CD4-positive, CD25-positive, alpha-beta regulatory T cell (primary cell): ENCODE measurements around the gene SLC12A5. TPM values are rescaled to one million over a fixed set of nuclear protein-coding genes. Genes with fewer than 3 reads are reported as not detected.

Experiments
- ATAC-seq, 2 donors: fragments of 150-1000 bp; cut with Tn5 transposase; one replicate each; pipeline ENCODE4 v1.10.0; 2021; ENCODE audit warnings: low read depth in 2 of 2, moderate number of reproducible peaks in 2 of 2, moderate library complexity in 1 of 2
- DNase-seq, 3 donors: peaks; one replicate each; pipeline versions ENCODE4 v3.0.0 to v3.0.0-alpha.2; 2012 to 2022; ENCODE audit warnings: mixed read lengths in 1 of 3
- H3K27ac ChIP-seq: one replicate; pipeline ENCODE4 v1.7.0; 2013; ENCODE audit warnings: mild to moderate bottlenecking, low read length; ENCODE audit not compliant: insufficient read depth, poor library complexity, severe bottlenecking
- H3K27me3 ChIP-seq: one replicate; pipeline ENCODE4 v1.7.0; 2013; ENCODE audit warnings: low read length; ENCODE audit not compliant: control insufficient read depth, insufficient read depth
- H3K36me3 ChIP-seq: one replicate; pipeline ENCODE4 v1.7.0; 2013; ENCODE audit warnings: mild to moderate bottlenecking, low read length, moderate library complexity; ENCODE audit not compliant: control insufficient read depth, insufficient read depth
- H3K4me1 ChIP-seq: 2 replicates; pipeline ENCODE4 v1.7.0; 2013; ENCODE audit warnings: mild to moderate bottlenecking, low read length; ENCODE audit not compliant: insufficient read depth, control insufficient read depth, poor library complexity, severe bottlenecking
- H3K4me3 ChIP-seq: one replicate; pipeline ENCODE4 v1.7.0; 2013; ENCODE audit warnings: low read depth, mild to moderate bottlenecking, low read length, moderate library complexity
- H3K9me3 ChIP-seq, 2 experiments: 1 replicate in 1 of 2; 2 replicates in 1 of 2; pipeline ENCODE4 v1.7.0; 2013; ENCODE audit warnings: low read length in 2 of 2, mild to moderate bottlenecking in 1 of 2, moderate library complexity in 1 of 2; ENCODE audit not compliant: control insufficient read depth in 2 of 2
- H3K27ac Mint-ChIP-seq, 3 donors: one replicate each; pipeline ENCODE4 v1.8.0; 2020 to 2022; ENCODE audit warnings: mild to moderate bottlenecking in 3 of 3, mixed read lengths in 3 of 3, moderate library complexity in 2 of 3
- H3K27me3 Mint-ChIP-seq: one replicate; pipeline ENCODE4 v1.8.0; 2022; ENCODE audit warnings: mild to moderate bottlenecking, mixed read lengths
- H3K36me3 Mint-ChIP-seq: one replicate; pipeline ENCODE4 v1.8.0; 2020; ENCODE audit warnings: mixed read lengths
- H3K4me1 Mint-ChIP-seq, 4 donors: one replicate each; pipeline ENCODE4 v1.8.0; 2020 to 2022; ENCODE audit warnings: mixed read lengths in 4 of 4, mild to moderate bottlenecking in 1 of 4
- H3K4me3 Mint-ChIP-seq, 4 donors: one replicate each; pipeline ENCODE4 v1.8.0; 2020 to 2022; ENCODE audit warnings: mild to moderate bottlenecking in 4 of 4, mixed read lengths in 4 of 4, moderate library complexity in 3 of 4
- H3K9me3 Mint-ChIP-seq, 7 donors: one replicate each; pipeline ENCODE4 v1.8.0; 2020 to 2022; ENCODE audit warnings: mixed read lengths in 7 of 7, mild to moderate bottlenecking in 3 of 7, moderate library complexity in 2 of 7
- polyA plus RNA-seq, 4 donors: library from polyadenylated mRNA; unstranded; fragments of 300-500 nt; fragmentation: Illumina TruSeq; gene quantifications; one replicate each; pipeline ENCODE4 v1.2.3, GENCODE V29; 2021
- total RNA-seq: library from RNA; stranded (reverse); gene quantifications from one replicate; pipeline ENCODE4 v1.2.3, GENCODE V29; 2022

Gene SLC12A5
- total and polyA plus RNA-seq, 5 donors from 2014 or later = not detected

DNA sequence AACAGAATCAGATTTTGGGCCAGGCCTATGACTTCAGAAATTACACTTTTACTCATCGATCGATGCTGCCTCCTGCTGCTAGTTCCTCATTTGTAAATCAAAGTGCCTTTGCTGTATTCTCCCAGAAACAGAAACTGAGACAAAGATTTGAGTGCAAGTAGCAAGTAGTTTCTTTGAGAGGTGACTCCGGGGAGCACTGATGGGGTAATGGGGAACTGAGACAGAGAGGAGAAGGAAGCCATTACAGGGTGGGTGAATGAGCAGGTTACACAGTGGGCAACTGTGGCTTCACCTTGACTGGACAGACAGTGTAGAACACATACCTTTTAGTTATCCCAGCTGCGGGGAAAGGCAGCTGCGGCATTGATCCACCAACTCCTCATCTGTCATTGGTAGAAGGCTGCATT lies 79.4 kb downstream of the SLC12A5 start:
- Histone ChIP-seq H3K27me3 (peaks cover 45% of the 10 kb centered on the region), H3K27ac (no peak overlapping the region), H3K4me1 (no peaks in the 10 kb centered on the region), H3K36me3 (no peaks in the 10 kb centered on the region), H3K4me3 (no peak overlapping the region), H3K9me3 (peaks cover 0 to 4% of the 10 kb centered on the region in 2 experiments)
- H3K27ac Mint-ChIP-seq = no peak overlapping the region
- no peaks in the 10 kb centered on the region for H3K4me1 Mint-ChIP-seq
- H3K4me3 Mint-ChIP-seq = no peak overlapping the region
- no peaks in the 10 kb centered on the region for H3K36me3 Mint-ChIP-seq
- ATAC-seq (peak; percentile 39 to 57), DNase-seq (no peak)
- no peaks in the 10 kb centered on the region for H3K9me3 Mint-ChIP-seq
- peaks cover 62% of the 10 kb centered on the region for H3K27me3 Mint-ChIP-seq

DNA sequence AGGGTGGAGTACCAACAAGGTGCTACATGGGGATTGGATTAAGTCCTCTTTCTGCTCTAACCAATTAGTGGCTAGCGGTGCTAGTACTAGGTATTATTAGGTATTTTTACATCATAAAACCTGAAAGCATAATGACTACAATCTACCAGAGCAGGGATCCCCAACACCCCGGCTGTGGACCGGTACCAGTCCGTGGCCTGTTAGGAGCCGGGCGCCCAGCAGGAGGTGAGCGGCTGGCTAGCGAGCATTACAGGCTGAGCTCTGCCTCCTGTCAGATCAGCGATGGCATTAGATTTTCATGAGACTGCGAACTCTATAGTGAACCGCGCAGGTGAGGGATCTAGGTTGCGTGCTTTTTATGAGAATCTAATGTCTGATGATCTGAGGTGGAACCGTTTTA lies 80.0 kb downstream of the SLC12A5 start:
- H3K4me1 Mint-ChIP-seq = no peaks in the 10 kb centered on the region
- H3K27ac ChIP-seq = no peak overlapping the region

More for the DNA sequence above, 80.0 kb downstream of the SLC12A5 start:
- DNase-seq (no peak), ATAC-seq (no peak)
- no peak overlapping the region for H3K4me3 ChIP-seq
- H3K4me3 Mint-ChIP-seq = no peak overlapping the region
- no peaks in the 10 kb centered on the region for H3K4me1 ChIP-seq
- H3K27ac Mint-ChIP-seq = no peak overlapping the region
- H3K9me3 ChIP-seq = peaks cover 0 to 4% of the 10 kb centered on the region in 2 experiments
- H3K27me3 Mint-ChIP-seq = peaks cover 65% of the 10 kb centered on the region
- no peaks in the 10 kb centered on the region for H3K36me3 Mint-ChIP-seq
- peaks cover 43% of the 10 kb centered on the region for H3K27me3 ChIP-seq
- H3K36me3 ChIP-seq = no peaks in the 10 kb centered on the region
- peaks cover 0 to 1% (median 0%) of the 10 kb centered on the region in 7 donors for H3K9me3 Mint-ChIP-seq

Other genes starting within 250 kb of the SLC12A5 start
- gene WFDC3, start 237.3 kb upstream of the SLC12A5 start, total RNA-seq = not detected
- gene WFDC3, start 237.3 kb upstream of the SLC12A5 start, polyA plus RNA-seq = not detected
- 16.4 TPM for gene DNTTIP1, start 237.3 kb upstream of the SLC12A5 start, total RNA-seq
- gene DNTTIP1, start 237.3 kb upstream of the SLC12A5 start, polyA plus RNA-seq = 10 to 100 TPM; 33.1 to 48.0 (median 45.3) TPM
- 1.2 TPM for gene UBE2C, start 216.6 kb upstream of the SLC12A5 start, total RNA-seq
- gene UBE2C, start 216.6 kb upstream of the SLC12A5 start, polyA plus RNA-seq = 1 to 10 TPM; 3.4 to 10.0 (median 5.3) TPM
- gene TNNC2, start 201.9 kb upstream of the SLC12A5 start, total RNA-seq = 1.4 TPM
- 1 to 10 TPM in 1 of 4 donors, under 1 TPM in 2, not detected in 1; 0.49 to 1.5 (median 0.76) TPM for gene TNNC2, start 201.9 kb upstream of the SLC12A5 start, polyA plus RNA-seq
- gene SNX21, start 195.4 kb upstream of the SLC12A5 start, total RNA-seq = 1.6 TPM
- gene SNX21, start 195.4 kb upstream of the SLC12A5 start, polyA plus RNA-seq = 1 to 10 TPM in 3 of 4 donors, under 1 TPM in 1; 0.94 to 2.5 (median 1.7) TPM
- gene ACOT8, start 171.8 kb upstream of the SLC12A5 start, total RNA-seq = 23.9 TPM
- gene ACOT8, start 171.8 kb upstream of the SLC12A5 start, polyA plus RNA-seq = 10 to 100 TPM; 43.0 to 50.6 (median 45.7) TPM
- 2.0 TPM for gene ZSWIM3, start 171.6 kb upstream of the SLC12A5 start, total RNA-seq
- 1 to 10 TPM in 3 of 4 donors, under 1 TPM in 1; 0.90 to 4.2 (median 3.1) TPM for gene ZSWIM3, start 171.6 kb upstream of the SLC12A5 start, polyA plus RNA-seq
- 7.7 TPM for gene ZSWIM1, start 148.0 kb upstream of the SLC12A5 start, total RNA-seq
- 1 to 10 TPM; 1.3 to 4.3 (median 3.0) TPM for gene ZSWIM1, start 148.0 kb upstream of the SLC12A5 start, polyA plus RNA-seq
- 0.54 TPM for gene SPATA25, start 141.6 kb upstream of the SLC12A5 start, total RNA-seq
- gene SPATA25, start 141.6 kb upstream of the SLC12A5 start, polyA plus RNA-seq = not detected
- 0.76 TPM for gene NEURL2, start 138.0 kb upstream of the SLC12A5 start, total RNA-seq
- 1 to 10 TPM; 1.4 to 3.0 (median 2.5) TPM for gene NEURL2, start 138.0 kb upstream of the SLC12A5 start, polyA plus RNA-seq
- gene CTSA, start 137.9 kb upstream of the SLC12A5 start, total RNA-seq = 104 TPM
- 100 to 1,000 TPM; 148 to 190 (median 168) TPM for gene CTSA, start 137.9 kb upstream of the SLC12A5 start, polyA plus RNA-seq
- gene PLTP, start 117.1 kb upstream of the SLC12A5 start, total RNA-seq = 0.67 TPM
- 1 to 10 TPM in 3 of 4 donors, not detected in 1; 2.0 to 4.6 (median 2.3) TPM for gene PLTP, start 117.1 kb upstream of the SLC12A5 start, polyA plus RNA-seq
- 95.3 TPM for gene PCIF1, start 94.5 kb upstream of the SLC12A5 start, total RNA-seq
- gene PCIF1, start 94.5 kb upstream of the SLC12A5 start, polyA plus RNA-seq = 10 to 100 TPM; 82.0 to 93.6 (median 91.8) TPM
- 137 TPM for gene ZNF335, start 57.0 kb upstream of the SLC12A5 start, total RNA-seq
- gene ZNF335, start 57.0 kb upstream of the SLC12A5 start, polyA plus RNA-seq = 10 to 100 TPM in 3 of 4 donors, 1 to 10 TPM in 1; 8.2 to 15.1 (median 12.0) TPM
- gene MMP9, start 20.3 kb upstream of the SLC12A5 start, total RNA-seq = 4.9 TPM
- gene MMP9, start 20.3 kb upstream of the SLC12A5 start, polyA plus RNA-seq = not detected
- 20.1 TPM for gene NCOA5, start 60.7 kb downstream of the SLC12A5 start, total RNA-seq
- gene NCOA5, start 60.7 kb downstream of the SLC12A5 start, polyA plus RNA-seq = 10 to 100 TPM; 28.9 to 38.5 (median 33.0) TPM
- gene CD40, start 89.1 kb downstream of the SLC12A5 start, total RNA-seq = 1.7 TPM
- gene CD40, start 89.1 kb downstream of the SLC12A5 start, polyA plus RNA-seq = 1 to 10 TPM; 3.9 to 8.7 (median 7.5) TPM